Measurements from ENCODE around the gene SMIM38. TPM values are rescaled to one million over a fixed set of nuclear protein-coding genes. Genes with fewer than 3 reads are reported as not detected.

SMIM38 gene
- polyA plus RNA-seq (ENCODE audit: insufficient read length in 12 of 12) = under 1 TPM in 10 of 12 donors, not detected in 2; 0.15 to 0.98 (median 0.38) TPM
- long read RNA-seq, donor 1 = 0 reads
- long read RNA-seq, donor 2 = 0 reads
- long read RNA-seq, donor 3 = 0 reads
- long read RNA-seq, donor 4 = 0 reads
- long read RNA-seq, donor 5 = 0 reads
- long read RNA-seq, donor 6 = 0 reads
- long read RNA-seq, donor 7 = 0 reads
- long read RNA-seq, donor 8 = 0 reads
- long read RNA-seq, donor 9 = 0 reads
- long read RNA-seq, donor 10 = 0 reads
- long read RNA-seq, donor 11 = 0 reads

- DNase-seq = no peak
Observed at GRCh38 chr11:69155302-69156234, at the start of gene SMIM38. TSS of gene SMIM38 (plus strand) at chr11:69155935. CDS start at chr11:69157847, 1,912 bp downstream.

GRCh38 chr11:69106031-69106811, 49.5 kb upstream of the SMIM38 start:
- no peak for DNase-seq

- DNase-seq = no peak
Observed at GRCh38 chr11:69107413-69107812, 48.3 kb upstream of the SMIM38 start.

- no peak for DNase-seq
Observed at GRCh38 chr11:69108030-69108429, 47.7 kb upstream of the SMIM38 start.

GRCh38 chr11:69108559-69108958, 47.2 kb upstream of the SMIM38 start:
- no peak for DNase-seq

- no peak for DNase-seq
Observed at GRCh38 chr11:69109101-69109500, 46.6 kb upstream of the SMIM38 start.

- DNase-seq = no peak
Observed at GRCh38 chr11:69110451-69110850, 45.3 kb upstream of the SMIM38 start.

- DNase-seq = no peak
Observed at GRCh38 chr11:69111624-69112542, 43.9 kb upstream of the SMIM38 start.

GRCh38 chr11:69113226-69113625, 42.5 kb upstream of the SMIM38 start:
- DNase-seq = no peak

- DNase-seq = no peak
Observed at GRCh38 chr11:69113646-69114340, 41.9 kb upstream of the SMIM38 start.

- no peak for DNase-seq
Observed at GRCh38 chr11:69114362-69114761, 41.4 kb upstream of the SMIM38 start.

GRCh38 chr11:69114811-69115523, 40.8 kb upstream of the SMIM38 start:
- DNase-seq = no peak

- no peak for DNase-seq
Observed at GRCh38 chr11:69115586-69116560, 39.9 kb upstream of the SMIM38 start.

GRCh38 chr11:69116671-69117070, 39.1 kb upstream of the SMIM38 start:
- DNase-seq = no peak

GRCh38 chr11:69119190-69119589, 36.5 kb upstream of the SMIM38 start:
- DNase-seq = no peak

- no peak for DNase-seq
Observed at GRCh38 chr11:69120096-69120875, 35.4 kb upstream of the SMIM38 start.

- DNase-seq = no peak
Observed at GRCh38 chr11:69121021-69121420, 34.7 kb upstream of the SMIM38 start.

All from muscle of arm (tissue), 14 donors.